ENCODE measurements around the gene SMIM34. TPM values are rescaled to one million over a fixed set of nuclear protein-coding genes. Genes with fewer than 3 reads are reported as not detected.
"Not testable (repeated sequence)": the region's sequence is repeated elsewhere in the genome, so short reads cannot be mapped to it uniquely, and the experiment has no call there.

The SMIM34 gene
- total and polyA plus RNA-seq, 2 of the 4 experiments (the other 2 are of a cell fraction) = not detected

DNA sequence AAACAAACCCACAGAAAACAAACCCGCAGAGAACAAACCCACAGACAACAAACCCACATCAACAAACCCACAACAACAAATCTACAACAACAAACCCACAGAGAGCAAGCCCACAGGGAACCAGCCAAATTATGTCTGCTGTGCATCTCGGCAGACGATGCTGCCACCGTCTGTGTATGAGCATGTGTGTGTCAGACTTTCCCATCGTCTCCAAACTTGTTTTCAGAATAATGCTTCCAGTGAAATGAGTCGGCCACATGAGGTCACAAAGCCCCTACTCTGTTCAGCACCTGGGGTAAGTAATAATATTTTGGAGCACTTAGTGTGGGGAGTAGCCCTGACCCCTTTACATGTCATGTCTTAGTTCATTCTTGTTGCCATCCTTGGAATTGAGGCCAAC lies 17.6 kb downstream of the SMIM34 start:
- ATAC-seq (ENCODE audit: low read depth); POLR2A ChIA-PET (ENCODE audit: unreplicated experiment): not testable (repeated sequence)

DNA sequence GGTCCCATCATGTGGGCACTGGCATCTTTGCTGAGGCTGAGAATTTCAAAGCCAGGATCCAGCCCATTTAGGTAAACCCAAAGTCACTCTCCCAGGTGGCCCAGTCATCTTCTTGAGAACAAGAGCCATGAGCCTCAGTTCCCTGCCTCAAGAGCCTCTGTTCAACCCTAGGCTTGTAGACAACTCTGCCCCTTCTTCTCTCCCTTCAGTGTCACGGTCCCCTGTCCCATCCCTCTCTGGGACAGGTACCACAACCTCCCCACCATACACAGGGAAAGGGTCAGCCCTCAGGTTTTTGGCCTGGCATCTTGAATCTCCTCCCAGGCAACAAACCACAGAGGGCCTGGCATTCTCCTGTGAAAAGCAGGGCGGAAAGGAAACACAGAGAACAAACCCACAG lies 18.1 kb downstream of the SMIM34 start:
- H2BK5ac ChIP-seq (ENCODE audit: low read depth, low read length, poor library complexity, severe bottlenecking); H3K79me1 ChIP-seq (ENCODE audit: low read depth in 1 of 2, low read length in 2 of 2); H2AFZ ChIP-seq (replicated peaks; ENCODE audit: low read length, poor library complexity); H3K9me1 ChIP-seq (ENCODE audit: insufficient read depth, low read length); H4K20me1 ChIP-seq (ENCODE audit: insufficient read depth, low read length); H3K27me3 ChIP-seq (ENCODE audit: control insufficient read depth, insufficient read depth, low read length); H3K4me1 ChIP-seq (ENCODE audit: control insufficient read depth, insufficient read depth, low read length); H3K4me2 ChIP-seq (ENCODE audit: low read depth, low read length); H2AK9ac ChIP-seq (replicated peaks; ENCODE audit: low read depth, low read length, poor library complexity); H3K9ac ChIP-seq (ENCODE audit: low read depth, low read length); CTCF ChIA-PET; ATAC-seq (ENCODE audit: low read depth); intact Hi-C loops (cut with micrococcal nuclease); H2BK120ac ChIP-seq (ENCODE audit: low read depth, low read length); H3K9me3 ChIP-seq (ENCODE audit: control insufficient read depth, insufficient read depth, low read length); H4K5ac ChIP-seq (ENCODE audit: low read depth, low read length); H4K8ac ChIP-seq (ENCODE audit: low read depth in 2 of 2, low read length in 2 of 2); H3K23ac ChIP-seq (ENCODE audit: low read depth, low read length); H3K14ac ChIP-seq (replicated peaks; ENCODE audit: low read depth, low read length); dilution Hi-C loops (cut with HindIII; ENCODE audit: low sequenced_read_pairs, unreplicated experiment); H3K56ac ChIP-seq (ENCODE audit: extremely low read depth, insufficient read depth, low read length); H4K91ac ChIP-seq (ENCODE audit: insufficient read depth, low read depth, low read length); H3K36me3 ChIP-seq (ENCODE audit: control insufficient read depth, insufficient read depth, low read length); BruUV-seq (replicated peaks); H3K4ac ChIP-seq (ENCODE audit: low read depth, low read length); H2AK5ac ChIP-seq (ENCODE audit: low read depth, low read length); in situ Hi-C loops (cut with MboI; ENCODE audit: low sequenced_read_pairs); H3K27ac ChIP-seq (ENCODE audit: insufficient read depth, low read length); H3K4me3 ChIP-seq (ENCODE audit: insufficient read depth, low read depth, low read length); H2BK20ac ChIP-seq (ENCODE audit: low read depth, low read length); H3K18ac ChIP-seq (ENCODE audit: low read depth, low read length); POLR2A ChIA-PET (ENCODE audit: unreplicated experiment); H2BK15ac ChIP-seq (ENCODE audit: low read depth, low read length); DNase-seq: not testable (repeated sequence)
- WGBS, 2 experiments (ENCODE audit: extremely low coverage in 2 of 2, insufficient read length in 1 of 2) = no CpG with 5 or more reads among the region's 2 CpGs

More for the DNA sequence above, 17.6 kb downstream of the SMIM34 start:
- H3K27ac ChIP-seq (ENCODE audit: insufficient read depth, low read length); H3K9me1 ChIP-seq (ENCODE audit: insufficient read depth, low read length); H4K91ac ChIP-seq (ENCODE audit: insufficient read depth, low read depth, low read length); intact Hi-C loops (cut with micrococcal nuclease); H2BK15ac ChIP-seq (ENCODE audit: low read depth, low read length); dilution Hi-C loops (cut with HindIII; ENCODE audit: low sequenced_read_pairs, unreplicated experiment); H3K18ac ChIP-seq (ENCODE audit: low read depth, low read length); DNase-seq; H3K36me3 ChIP-seq (ENCODE audit: control insufficient read depth, insufficient read depth, low read length); H3K9ac ChIP-seq (ENCODE audit: low read depth, low read length); H2BK5ac ChIP-seq (ENCODE audit: low read depth, low read length, poor library complexity, severe bottlenecking); H3K27me3 ChIP-seq (ENCODE audit: control insufficient read depth, insufficient read depth, low read length); H3K56ac ChIP-seq (ENCODE audit: extremely low read depth, insufficient read depth, low read length); H2BK20ac ChIP-seq (ENCODE audit: low read depth, low read length); H3K9me3 ChIP-seq (ENCODE audit: control insufficient read depth, insufficient read depth, low read length); H2BK120ac ChIP-seq (ENCODE audit: low read depth, low read length); H4K5ac ChIP-seq (ENCODE audit: low read depth, low read length); CTCF ChIA-PET; H3K79me1 ChIP-seq (ENCODE audit: low read depth in 1 of 2, low read length in 2 of 2); H3K4ac ChIP-seq (ENCODE audit: low read depth, low read length); H3K4me1 ChIP-seq (ENCODE audit: control insufficient read depth, insufficient read depth, low read length); in situ Hi-C loops (cut with MboI; ENCODE audit: low sequenced_read_pairs); H4K8ac ChIP-seq (ENCODE audit: low read depth in 2 of 2, low read length in 2 of 2); BruUV-seq (replicated peaks); H3K4me3 ChIP-seq (ENCODE audit: insufficient read depth, low read depth, low read length); H3K23ac ChIP-seq (ENCODE audit: low read depth, low read length); H2AFZ ChIP-seq (replicated peaks; ENCODE audit: low read length, poor library complexity); H4K20me1 ChIP-seq (ENCODE audit: insufficient read depth, low read length); H3K14ac ChIP-seq (replicated peaks; ENCODE audit: low read depth, low read length); H2AK9ac ChIP-seq (replicated peaks; ENCODE audit: low read depth, low read length, poor library complexity); H3K4me2 ChIP-seq (ENCODE audit: low read depth, low read length); H2AK5ac ChIP-seq (ENCODE audit: low read depth, low read length): not testable (repeated sequence)
- no CpG with 5 or more reads among the region's 6 CpGs for WGBS, 2 experiments (ENCODE audit: extremely low coverage in 2 of 2, insufficient read length in 1 of 2)
